Body of pancreas (tissue), 4 donors: ENCODE data around the gene GMDS.

Experiments
- POLR2A ChIP-seq, 3 donors: fragments of 450-650 bp; IDR thresholded peaks; one replicate each; pipeline ENCODE4 v1.6.1; 2016; ENCODE audit warnings: antibody characterized with exemption in 3 of 3, mild to moderate bottlenecking in 2 of 3
- TF ChIP-seq, protein P1 (sequence below), 7 experiments: fragments of 450-650 bp in 4 of 7; fragments of 200-600 bp in 3 of 7; sonication (generic) in 3 of 7; IDR thresholded peaks; one replicate each; pipeline ENCODE4 v1.5.1; 2016 to 2019; ENCODE audit warnings: antibody characterized with exemption in 7 of 7

DNA sequence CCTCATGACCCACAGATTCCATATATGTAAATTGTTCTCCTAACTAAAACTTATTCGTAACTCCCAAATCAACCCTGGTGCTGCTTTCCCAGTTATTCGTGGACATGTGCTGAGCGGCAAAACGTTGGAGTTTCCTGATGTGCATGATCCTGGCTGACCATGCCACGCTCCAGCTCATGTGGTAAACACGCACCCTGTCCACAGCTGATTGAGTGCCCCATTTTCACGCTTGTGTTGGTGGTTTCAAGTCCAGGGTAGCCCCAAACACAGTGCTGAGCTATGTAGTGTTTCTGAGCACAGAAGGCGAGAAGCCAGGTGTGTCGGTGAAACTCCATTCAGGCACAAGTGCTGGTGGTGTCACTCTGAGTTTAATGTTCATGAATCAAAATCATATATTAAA lies 654.8 kb downstream of the GMDS start:
- TF ChIP-seq, protein P1, sequence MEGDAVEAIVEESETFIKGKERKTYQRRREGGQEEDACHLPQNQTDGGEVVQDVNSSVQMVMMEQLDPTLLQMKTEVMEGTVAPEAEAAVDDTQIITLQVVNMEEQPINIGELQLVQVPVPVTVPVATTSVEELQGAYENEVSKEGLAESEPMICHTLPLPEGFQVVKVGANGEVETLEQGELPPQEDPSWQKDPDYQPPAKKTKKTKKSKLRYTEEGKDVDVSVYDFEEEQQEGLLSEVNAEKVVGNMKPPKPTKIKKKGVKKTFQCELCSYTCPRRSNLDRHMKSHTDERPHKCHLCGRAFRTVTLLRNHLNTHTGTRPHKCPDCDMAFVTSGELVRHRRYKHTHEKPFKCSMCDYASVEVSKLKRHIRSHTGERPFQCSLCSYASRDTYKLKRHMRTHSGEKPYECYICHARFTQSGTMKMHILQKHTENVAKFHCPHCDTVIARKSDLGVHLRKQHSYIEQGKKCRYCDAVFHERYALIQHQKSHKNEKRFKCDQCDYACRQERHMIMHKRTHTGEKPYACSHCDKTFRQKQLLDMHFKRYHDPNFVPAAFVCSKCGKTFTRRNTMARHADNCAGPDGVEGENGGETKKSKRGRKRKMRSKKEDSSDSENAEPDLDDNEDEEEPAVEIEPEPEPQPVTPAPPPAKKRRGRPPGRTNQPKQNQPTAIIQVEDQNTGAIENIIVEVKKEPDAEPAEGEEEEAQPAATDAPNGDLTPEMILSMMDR (IDR thresholded peaks at IDR 0.05), result no peak
- no peak for TF ChIP-seq POLR2A (IDR thresholded peaks at IDR 0.05)
